Measurements from ENCODE around the gene PPP1R16B.

Gene PPP1R16B

GRCh38 chr20:38896009-38896594 lies 90.6 kb downstream of the PPP1R16B start:
- no peak for DNase-seq (ENCODE audit: low spot score)

DNA sequence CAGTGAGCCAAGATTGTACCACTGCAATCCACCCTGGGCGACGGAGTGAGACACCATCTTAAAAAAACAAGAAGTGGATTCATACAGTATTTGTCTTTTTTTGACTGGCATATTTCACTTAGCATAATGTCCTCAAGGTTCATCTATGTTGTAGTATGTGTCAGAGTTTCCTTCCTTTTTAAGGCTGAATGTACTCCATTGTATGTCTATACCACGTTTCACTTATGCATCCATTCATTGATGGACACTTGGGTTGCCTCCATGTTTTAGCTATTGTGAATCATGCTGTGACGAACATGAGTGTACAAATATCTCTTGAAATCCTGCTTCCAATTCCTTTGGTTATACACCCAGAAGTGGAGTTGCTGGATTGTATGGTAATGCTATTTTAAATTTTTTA lies 91.8 kb downstream of the PPP1R16B start:
- DNase-seq (ENCODE audit: low spot score), result no peak

DNA sequence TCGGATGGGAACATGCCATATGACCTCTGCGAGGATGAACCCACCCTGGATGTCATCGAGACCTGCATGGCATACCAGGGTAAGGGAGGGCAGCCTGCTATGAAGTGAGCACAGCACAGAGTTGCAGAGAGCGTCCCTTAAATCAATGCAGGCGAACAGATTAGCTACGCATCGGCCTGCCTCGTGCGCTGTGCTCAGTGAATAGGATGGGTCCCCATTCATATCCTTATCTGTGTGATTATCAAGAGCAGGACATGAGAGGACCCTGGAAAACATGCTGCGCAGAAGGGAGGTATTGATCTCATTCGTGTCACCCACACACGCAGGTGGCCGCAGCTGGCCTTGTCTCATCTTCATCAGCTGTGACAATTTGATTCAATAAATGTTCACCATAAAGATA lies 95.1 kb downstream of the PPP1R16B start:
- no peak for DNase-seq (ENCODE audit: low spot score)

DNA sequence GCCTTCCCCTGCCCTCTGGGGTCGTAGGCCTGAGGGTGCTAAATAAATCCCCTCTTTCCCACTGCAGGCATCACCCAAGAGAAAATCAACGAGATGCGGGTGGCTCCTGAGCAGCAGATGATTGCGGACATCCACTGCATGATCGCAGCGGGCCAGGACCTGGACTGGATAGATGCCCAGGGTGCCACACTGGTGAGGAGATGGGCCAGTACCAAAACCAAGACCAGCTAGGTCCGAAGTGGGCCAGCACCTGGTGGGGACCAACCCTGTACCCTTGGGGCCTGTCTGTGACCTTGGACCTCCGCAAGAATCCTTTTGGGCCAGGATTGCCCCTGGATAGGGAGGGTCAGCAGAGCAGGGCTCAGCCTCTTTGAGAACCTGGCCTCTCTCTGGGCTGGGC lies 97.1 kb downstream of the PPP1R16B start:
- DNase-seq (ENCODE audit: low spot score), result no peak

GRCh38 chr20:38903335-38903734 lies 97.8 kb downstream of the PPP1R16B start:
- no peak for DNase-seq (ENCODE audit: low spot score)

DNA sequence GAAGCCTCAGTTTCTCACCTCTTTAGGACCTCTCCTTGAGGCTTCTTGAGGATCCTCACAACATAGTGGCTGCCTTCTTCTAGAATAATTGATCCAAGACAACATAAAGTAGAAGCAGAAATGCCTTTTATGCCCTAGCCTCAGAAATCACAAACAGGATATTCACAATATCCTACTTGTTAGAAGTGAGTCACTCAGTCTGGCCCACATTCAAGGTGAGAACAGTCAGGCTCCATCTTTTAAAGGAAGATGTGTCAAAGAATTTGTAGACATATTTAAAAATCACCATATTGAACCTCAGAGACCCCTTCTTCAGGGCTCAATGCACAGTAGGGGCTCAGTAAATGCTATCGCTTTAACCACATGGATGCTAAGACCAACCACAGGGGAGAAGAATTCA lies 99.9 kb downstream of the PPP1R16B start:
- no peak for DNase-seq (ENCODE audit: low spot score)

DNA sequence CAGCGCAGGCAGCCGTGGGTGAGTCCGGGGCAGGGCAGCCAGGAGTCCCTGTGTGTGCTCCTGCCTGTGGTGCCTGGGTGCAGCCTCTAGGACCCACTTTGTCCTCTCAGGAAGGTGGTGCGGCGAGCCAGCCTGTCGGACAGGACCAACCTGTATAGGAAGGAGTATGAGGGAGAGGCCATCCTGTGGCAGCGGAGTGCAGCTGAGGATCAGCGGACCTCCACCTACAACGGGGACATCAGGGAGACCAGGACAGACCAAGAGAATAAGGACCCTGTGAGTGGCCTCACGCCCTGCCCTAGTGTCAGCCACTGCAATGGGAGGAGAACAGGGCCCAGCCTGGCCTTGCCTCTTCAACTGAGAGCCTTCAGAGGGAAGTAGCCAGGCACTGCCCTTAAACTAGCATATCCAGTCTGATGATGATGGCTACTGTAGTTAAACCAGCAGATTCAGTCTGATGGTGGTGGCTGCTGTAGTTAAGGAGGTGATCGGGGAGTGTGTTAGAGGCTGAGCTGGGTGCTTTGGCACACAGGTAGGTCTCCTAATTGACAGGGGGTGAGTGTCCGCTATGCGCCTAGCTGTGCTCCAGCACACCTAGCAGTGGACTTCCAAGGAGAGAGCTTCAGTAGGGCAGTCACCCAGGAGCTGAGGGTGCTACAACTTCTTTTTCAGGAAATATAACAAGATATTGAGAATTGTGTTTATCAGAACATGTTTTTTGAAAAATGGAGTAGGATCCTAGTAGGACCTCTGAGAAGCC lies 102.6 kb downstream of the PPP1R16B start:
- DNase-seq (ENCODE audit: low spot score), result no peak

- no peak for DNase-seq (ENCODE audit: low spot score)
Observed at GRCh38 chr20:38915355-38915754, 109.9 kb downstream of the PPP1R16B start.

DNA sequence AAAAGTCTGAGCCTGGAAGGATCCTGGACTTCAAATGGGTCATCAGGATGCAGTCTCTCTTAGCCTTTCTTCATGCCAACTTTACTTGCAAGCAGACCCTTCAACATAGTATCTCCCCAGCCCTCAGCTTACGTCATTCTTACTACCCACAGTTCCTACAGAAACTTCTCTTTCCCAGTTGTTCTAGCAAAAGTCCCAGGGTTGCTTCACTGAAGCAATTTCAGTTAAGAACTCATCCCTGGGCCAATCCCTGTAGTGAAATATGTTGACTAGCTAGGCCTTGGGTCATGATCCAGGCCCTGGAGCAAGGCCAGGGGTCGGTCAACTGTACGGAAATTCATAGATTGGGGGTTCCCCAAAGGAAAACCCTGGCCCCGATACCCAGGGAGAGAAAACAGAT lies 112.2 kb downstream of the PPP1R16B start:
- no peak for DNase-seq (ENCODE audit: low spot score)

- no peak for DNase-seq (ENCODE audit: low spot score)
Observed at GRCh38 chr20:38918172-38918571, 112.7 kb downstream of the PPP1R16B start.

GRCh38 chr20:38919683-38920082 lies 114.2 kb downstream of the PPP1R16B start:
- no peak for DNase-seq (ENCODE audit: low spot score)

GRCh38 chr20:38920411-38920810 lies 114.9 kb downstream of the PPP1R16B start:
- no peak for DNase-seq (ENCODE audit: low spot score)

- no peak for DNase-seq (ENCODE audit: low spot score)
Observed at GRCh38 chr20:38920851-38921250, 115.4 kb downstream of the PPP1R16B start.

DNA sequence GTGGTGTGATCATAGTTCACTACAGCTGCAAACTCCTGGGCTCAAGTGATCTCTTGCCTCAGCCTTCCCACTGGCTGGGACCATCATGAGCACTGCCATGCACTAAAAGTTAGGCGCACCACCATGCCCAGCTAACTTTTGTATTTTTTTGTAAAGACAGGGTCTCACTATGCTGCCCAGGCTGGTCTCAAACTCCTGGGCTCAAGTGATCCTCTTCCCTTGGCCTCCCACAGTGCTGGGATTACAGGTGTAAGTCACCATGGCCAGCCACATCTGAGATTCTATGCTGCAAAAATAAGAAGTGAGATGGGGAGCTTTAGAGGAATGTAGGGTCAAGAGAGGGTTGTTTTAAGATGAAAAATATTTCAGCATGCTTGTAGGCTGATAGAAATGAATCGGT lies 119.2 kb downstream of the PPP1R16B start:
- DNase-seq (ENCODE audit: low spot score), result no peak

GRCh38 chr20:38926142-38926933 lies 120.8 kb downstream of the PPP1R16B start, which contains the start of gene FAM83D:
FAM83D (plus strand) TSS chr20:38926417; CDS start chr20:38926443, 26 bp downstream.
- DNase-seq (ENCODE audit: low spot score), result peak; percentile 97

DNA sequence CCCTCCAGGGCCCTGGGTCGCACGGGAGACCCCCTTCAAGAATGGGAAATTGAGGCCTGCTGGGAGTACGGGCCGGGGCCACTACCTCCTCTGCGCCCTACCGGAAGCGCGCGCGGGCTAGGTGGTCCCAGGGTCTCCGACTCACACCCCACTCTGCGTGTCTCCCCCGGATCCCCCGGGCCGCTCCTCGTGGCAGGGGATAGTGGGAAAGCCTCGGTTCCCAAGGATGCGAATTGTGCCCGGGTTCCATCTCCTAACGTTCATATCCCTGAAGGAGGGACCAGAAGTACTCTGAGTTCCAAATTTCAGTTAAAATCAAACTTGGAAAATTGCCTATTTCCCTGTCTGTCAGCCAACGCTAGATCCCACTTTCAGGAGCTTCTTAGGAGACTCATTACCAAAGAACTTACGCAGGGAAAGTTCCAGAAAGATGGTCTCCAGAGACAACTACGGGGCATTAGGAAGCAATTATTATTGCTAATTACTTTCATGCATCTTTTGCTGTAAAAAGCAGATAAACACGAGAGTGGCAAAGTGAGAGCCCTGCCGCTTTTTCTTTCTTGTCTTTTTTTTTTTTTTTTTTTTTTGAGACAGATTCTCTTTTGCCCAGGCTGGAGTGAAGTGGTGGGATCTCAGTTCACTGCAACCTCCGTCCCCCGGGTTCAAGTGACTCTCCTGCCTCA lies 121.6 kb downstream of the PPP1R16B start:
- DNase-seq (ENCODE audit: low spot score), result no peak

DNA sequence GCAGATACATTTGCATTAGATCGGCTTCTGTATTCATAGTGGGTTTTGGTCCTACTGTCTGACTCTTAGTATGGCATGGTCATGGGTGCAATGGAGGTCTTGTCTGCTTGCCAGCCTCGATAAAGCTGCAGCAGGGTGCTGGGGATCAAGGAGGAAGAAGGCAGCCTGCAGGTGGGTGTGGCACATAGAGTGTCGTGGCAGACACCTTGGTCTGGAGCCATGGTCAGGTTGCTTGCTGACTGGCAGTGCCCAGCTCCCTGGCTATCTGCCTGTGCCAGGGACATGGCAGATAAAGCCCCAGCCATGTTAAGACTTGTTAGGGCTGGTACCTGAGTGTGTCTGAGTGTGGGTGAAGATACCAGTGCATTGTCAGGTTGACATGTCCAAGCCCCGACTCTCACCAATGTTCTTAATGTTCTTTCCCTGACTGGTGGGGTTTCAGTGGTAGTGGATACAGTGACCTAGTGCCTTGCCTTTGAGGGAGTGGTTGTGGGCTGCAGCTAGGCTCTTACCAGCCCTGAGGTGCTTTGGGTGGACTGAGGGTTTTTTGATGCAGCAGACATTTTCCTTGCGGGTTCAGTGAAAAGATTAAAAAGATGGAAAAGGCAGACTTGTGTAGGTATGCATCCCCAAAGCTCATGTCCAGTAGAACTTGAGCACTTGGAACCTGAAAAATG lies 122.5 kb downstream of the PPP1R16B start:
- DNase-seq (ENCODE audit: low spot score), result no peak

GRCh38 chr20:38930242-38930569 lies 124.7 kb downstream of the PPP1R16B start:
- no peak for DNase-seq (ENCODE audit: low spot score)

GRCh38 chr20:38931984-38932383 lies 126.5 kb downstream of the PPP1R16B start:
- DNase-seq (ENCODE audit: low spot score), result no peak

DNA sequence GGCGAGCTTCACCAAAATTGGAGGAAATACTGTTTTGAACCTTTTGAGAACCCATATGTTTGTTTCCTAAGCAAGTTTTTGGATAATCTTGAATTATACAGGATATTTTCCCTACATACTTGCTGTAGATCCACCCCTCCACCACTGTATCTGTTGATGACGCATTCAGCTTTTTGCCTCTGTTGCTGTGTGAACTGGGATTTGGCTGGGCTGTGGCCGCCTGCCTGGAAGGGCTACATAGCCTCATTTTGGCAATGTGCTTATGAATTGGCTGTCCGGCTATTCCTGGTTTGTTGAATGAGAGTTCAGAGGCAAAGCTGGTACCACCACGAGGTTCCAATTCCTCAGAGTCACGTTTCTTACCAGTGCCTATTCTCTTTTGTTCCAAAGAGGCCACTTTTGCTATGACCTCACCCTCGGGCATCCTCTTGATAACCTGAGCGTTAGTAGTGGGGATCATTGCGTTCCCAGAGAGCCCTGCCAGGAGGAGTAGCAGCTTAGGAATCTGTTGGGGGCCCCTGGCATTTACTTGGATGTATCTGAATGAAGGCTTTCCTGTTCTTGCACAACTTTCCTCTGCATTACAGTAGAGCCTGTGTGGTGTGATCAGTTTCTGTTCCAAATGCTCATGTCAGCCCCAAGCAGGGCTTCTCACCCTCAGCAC lies 127.1 kb downstream of the PPP1R16B start:
- no peak for DNase-seq (ENCODE audit: low spot score)

GRCh38 chr20:38934530-38934929 lies 129.0 kb downstream of the PPP1R16B start:
- DNase-seq (ENCODE audit: low spot score), result no peak
